ENCODE data around the gene ARSB.

ARSB gene

GRCh38 chr5:78795757-78796156, 189.4 kb downstream of the ARSB start:
- no peak for TF ChIP-seq CTCF (IDR thresholded peaks at IDR 0.05)

- no peak for TF ChIP-seq CTCF (IDR thresholded peaks at IDR 0.05)
Measured at GRCh38 chr5:78794693-78795215, 190.4 kb downstream of the ARSB start.

- no peak for TF ChIP-seq CTCF (IDR thresholded peaks at IDR 0.05)
Measured at GRCh38 chr5:78793907-78794662, 191.0 kb downstream of the ARSB start.

GRCh38 chr5:78792345-78793055, 192.6 kb downstream of the ARSB start:
- TF ChIP-seq CTCF (IDR thresholded peaks at IDR 0.05): no peak

GRCh38 chr5:78791501-78792100, 193.5 kb downstream of the ARSB start:
- TF ChIP-seq CTCF (IDR thresholded peaks at IDR 0.05): no peak

GRCh38 chr5:78787783-78788182, 197.3 kb downstream of the ARSB start:
- TF ChIP-seq CTCF (IDR thresholded peaks at IDR 0.05): no peak

GRCh38 chr5:78785454-78785853, 199.7 kb downstream of the ARSB start:
- TF ChIP-seq CTCF (IDR thresholded peaks at IDR 0.05): no peak
